Hindlimb muscle (tissue), 1 donor: ENCODE data around the gene NDRG4. TPM values are rescaled to one million over a fixed set of nuclear protein-coding genes. Genes with fewer than 3 reads are reported as not detected.
A peak's percentile ranks its signal among the peaks of the same experiment; 100 is the strongest.

ENCODE experiments used
- DNase-seq: peaks from one replicate; pipeline ENCODE4 v3.0.0-alpha.2; 2013
- polyA plus RNA-seq: library from polyadenylated mRNA; unstranded; fragments of 120-200 nt; gene quantifications from one replicate; pipeline ENCODE4 v1.2.1, GENCODE V29; 2013; ENCODE audit not compliant: insufficient read length

Gene NDRG4
- polyA plus RNA-seq, 1 donor, result 13.4 TPM

GRCh38 chr16:58510776-58511628 lies 11.1 kb downstream of the NDRG4 start:
- DNase-seq, result no peak

GRCh38 chr16:58511933-58512815 lies 12.2 kb downstream of the NDRG4 start:
- no peak for DNase-seq

- no peak for DNase-seq
Measured at GRCh38 chr16:58513874-58514273, 13.9 kb downstream of the NDRG4 start.

DNA sequence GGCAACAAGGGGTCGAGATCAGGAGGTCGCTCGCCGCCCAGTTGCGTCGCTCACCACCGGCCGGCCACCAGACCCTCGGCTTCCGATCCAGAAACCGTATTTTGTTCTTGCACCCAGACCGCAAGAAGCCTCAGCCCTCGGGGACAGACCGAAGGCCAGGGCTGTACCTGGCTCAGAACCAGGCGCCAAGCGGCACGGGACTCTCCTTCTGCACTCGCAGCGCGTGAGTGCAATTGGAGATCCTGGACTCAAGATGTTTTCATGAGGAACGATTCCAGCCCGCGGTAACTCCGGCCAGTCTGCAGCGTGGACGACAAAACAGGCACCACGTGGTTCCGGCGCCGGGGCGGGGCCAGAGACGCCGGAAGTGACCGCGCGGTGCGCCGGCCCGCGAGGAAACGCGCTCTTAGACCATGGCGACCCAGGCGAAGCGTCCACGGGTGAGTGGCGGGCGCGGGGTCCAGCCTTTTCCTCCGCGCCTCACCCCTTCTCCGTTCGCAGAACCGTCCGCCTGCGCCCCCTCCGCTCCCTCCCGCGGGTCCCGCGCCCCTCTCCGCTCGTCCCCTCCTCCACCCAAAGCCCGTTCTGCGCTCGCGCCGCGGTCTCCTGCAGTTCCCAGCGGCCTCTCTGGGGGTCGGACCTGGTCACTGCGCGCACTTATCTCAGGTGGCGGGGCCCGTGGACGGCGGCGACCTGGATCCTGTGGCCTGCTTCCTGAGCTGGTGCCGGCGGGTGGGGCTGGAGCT lies 15.4 kb downstream of the NDRG4 start, which contains the start of gene SETD6:
SETD6 (plus strand) TSS at position 393 of the 746 bp plus-strand sequence; CDS start at position 414, 21 bp downstream.
- peak; percentile 92 for DNase-seq

- DNase-seq, result no peak
Measured at GRCh38 chr16:58515871-58516767, 16.2 kb downstream of the NDRG4 start.

DNA sequence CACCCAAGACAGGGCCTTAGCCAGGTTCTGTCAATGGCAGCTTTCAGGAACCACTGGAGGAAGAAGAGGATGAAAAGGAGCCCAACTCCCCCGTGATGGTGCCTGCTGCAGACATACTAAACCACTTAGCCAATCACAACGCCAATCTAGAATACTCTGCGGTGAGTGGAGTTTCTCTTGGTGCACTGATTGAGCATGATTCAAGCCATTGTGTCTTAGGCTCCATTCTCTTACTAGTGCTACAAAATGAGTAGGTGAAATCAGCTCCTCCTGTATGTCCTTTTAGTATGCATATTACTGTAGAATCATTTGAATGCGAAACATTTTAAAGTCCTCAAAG lies 16.8 kb downstream of the NDRG4 start:
- DNase-seq, result no peak

- no peak for DNase-seq
Measured at GRCh38 chr16:58518083-58518979, 18.4 kb downstream of the NDRG4 start.

DNA sequence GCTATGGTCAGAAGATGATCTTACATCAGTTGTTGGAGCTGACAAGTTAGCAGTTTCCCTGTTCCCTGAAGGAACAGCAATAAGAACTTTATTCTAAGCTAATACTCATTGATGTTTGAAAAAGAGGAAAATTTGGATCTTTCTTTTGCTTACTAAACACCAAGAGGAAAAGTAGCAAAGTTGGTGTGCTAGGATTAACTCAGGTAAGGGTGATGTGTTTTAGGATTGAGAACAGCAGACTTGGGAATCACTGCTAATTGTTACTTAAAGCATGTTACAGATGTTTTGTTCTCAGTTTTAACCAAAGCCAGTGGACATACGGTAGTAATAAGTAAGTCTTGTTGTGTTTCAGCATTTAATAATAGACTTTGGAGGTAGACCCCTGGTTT lies 19.0 kb downstream of the NDRG4 start:
- no peak for DNase-seq

- no peak for DNase-seq
Measured at GRCh38 chr16:58519707-58520106, 19.8 kb downstream of the NDRG4 start.

GRCh38 chr16:58530179-58530578 lies 30.2 kb downstream of the NDRG4 start:
- DNase-seq, result no peak

DNA sequence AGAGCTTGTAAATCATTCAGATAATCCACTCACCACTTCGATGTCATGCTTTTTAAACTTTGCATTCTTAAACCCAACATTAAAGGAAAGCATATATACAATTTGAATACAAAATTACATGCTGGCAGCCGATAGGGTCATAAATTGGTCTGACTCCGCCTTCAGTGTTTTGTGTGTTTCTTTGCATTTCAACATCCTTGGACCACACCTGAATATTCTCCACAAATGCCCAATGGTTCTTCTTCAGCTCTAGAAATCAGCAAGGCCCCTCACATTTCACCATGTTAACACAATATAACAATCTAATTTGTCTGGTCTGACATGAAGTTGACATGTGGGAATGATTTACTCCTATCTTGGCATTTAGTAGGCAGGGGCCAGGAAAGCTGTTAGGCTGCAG lies 32.5 kb downstream of the NDRG4 start:
- DNase-seq, result no peak

DNA sequence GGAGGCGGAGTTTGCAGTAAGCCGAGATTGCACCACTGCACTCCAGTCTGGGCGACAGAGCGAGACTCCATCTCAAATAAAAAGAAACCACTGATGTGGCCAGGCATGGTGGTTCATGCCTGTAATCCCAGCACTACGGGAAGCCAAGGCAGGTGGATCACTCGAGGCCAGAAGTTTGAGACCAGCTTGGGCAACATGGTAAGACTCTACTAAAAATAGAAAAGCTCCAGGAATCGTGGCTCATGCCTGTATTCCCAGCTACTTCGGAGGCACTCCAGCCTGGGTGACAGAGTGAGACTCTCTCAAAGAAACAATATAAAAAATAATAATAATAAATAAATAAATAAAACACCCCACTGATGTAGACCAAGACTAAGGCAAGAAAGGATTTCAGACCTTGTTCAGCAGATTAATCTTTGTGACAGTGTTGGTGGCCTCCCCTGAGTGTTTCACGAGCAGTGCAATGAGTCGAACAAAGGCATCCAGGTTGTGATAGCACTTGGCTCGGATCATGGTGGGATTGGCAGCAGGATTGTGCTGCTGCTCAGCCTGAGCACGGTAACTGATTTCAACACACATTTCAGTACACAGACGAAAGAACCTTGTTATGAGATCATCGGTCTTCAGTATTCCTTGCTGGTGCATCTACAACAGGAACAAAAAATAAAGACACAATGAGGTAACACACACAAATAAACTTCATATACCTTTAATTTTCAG lies 34.0 kb downstream of the NDRG4 start:
- DNase-seq, result no peak

DNA sequence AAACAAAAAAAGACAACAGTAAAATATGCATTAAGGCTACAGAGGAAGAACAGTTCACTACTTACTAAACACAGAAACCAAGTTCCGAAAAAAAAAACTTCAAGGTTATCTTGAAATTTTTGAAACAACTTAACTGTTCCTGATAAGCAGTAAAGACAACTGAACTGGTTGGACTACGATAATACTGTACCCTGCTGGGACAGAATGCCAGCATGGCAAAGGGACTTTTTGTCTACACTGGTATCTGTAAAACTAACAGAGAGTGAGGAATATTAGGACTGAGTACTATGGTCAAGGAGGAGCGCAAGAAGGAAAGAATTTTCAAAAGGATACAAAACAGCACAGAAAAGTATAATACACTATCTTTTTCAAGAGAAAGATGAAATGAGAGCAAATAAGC lies 35.2 kb downstream of the NDRG4 start:
- DNase-seq, result no peak

DNA sequence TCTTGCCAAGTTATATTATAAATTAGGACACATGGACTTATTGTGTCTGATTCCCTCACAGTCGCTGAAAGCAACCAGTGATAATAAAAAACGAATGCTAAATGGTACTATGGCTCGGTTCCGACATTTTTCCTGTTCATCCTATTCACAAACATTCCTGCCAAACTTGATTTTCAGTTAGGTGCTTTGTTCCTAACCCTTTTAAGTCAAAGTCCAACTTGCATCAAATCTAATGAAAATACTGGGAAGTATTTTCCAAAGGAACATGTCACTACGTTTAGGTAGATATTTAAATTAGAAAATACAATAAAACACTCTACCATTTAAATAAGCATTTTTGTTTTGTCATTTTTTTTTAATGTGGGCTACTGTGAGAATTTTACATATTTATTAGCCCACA lies 36.3 kb downstream of the NDRG4 start:
- no peak for DNase-seq

- DNase-seq, result no peak
Measured at GRCh38 chr16:58537124-58537906, 37.4 kb downstream of the NDRG4 start.

DNA sequence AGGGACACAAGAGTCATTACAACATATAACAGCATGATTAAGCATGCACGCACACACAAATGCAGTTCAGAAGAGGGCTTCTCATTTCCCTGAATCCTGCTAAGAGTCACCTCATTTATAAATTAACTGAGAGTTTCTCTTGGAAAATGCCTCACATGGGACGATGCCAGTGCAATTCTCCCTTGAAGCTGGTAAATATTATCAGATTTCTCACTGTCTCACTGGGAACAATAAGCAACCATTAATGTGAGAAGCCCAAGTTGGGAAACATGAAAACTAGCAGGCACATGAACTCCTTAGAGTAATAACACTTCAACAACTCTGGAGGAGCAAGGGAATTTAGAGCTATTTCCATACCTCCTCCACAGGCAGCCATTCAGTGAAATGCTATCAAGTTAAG lies 41.8 kb downstream of the NDRG4 start:
- no peak for DNase-seq

DNA sequence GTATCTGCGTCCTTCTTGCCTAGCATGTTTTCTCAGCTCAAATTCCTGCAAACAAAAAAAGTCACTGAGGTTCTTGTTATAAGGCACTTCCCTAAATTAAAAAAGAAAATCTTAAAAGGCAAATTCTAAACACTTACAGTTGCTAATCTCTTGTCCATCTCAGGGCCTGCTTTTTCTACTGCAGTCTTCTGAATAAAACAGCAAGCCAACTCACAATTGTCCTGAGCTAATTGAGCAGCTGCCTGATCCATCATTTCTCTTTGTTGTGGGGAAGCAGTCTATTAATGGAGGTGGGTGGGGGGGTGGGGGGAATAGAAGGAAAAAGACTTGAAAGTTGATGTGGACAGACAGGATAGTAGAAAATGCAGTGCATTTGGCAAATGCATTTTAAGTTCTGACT lies 42.3 kb downstream of the NDRG4 start:
- DNase-seq, result no peak

DNA sequence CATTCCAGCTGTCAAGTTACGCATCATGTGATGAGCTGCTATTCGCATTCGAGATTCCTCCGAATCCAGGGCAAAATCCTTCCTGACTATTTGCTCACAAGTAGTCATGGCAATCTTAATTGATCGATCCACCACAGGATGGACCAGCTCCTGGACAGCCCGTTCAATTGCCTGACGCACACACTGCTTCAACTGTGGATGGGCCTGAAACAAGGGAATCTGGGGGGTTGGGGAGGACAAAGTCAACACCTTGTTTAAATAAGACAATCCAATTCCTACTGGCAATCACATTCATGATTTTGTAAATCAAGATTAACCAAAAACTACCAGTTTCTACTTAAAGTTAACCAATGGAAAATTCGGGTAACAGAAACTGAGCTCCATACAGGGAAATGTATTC lies 43.7 kb downstream of the NDRG4 start:
- DNase-seq, result no peak

- no peak for DNase-seq
Measured at GRCh38 chr16:58548378-58548777, 48.4 kb downstream of the NDRG4 start.
